Measurements from ENCODE around the gene LRG1.

Gene LRG1

GRCh38 chr19:4492337-4493103, 47.3 kb downstream of the LRG1 start:
- DNase-seq = no peak

- DNase-seq = no peak
These were observed 48.4 kb downstream of the LRG1 start for GRCh38 chr19:4491446-4491845.

GRCh38 chr19:4488496-4488895, 51.3 kb downstream of the LRG1 start:
- no peak for DNase-seq

GRCh38 chr19:4487572-4487971, 52.3 kb downstream of the LRG1 start:
- DNase-seq = no peak
